Astrocyte (in vitro differentiated cells and primary cell): Measurements from ENCODE around the gene LRP11. TPM values are rescaled to one million over a fixed set of nuclear protein-coding genes. Genes with fewer than 3 reads are reported as not detected.
"Not testable (repeated sequence)": the region's sequence is repeated elsewhere in the genome, so short reads cannot be mapped to it uniquely, and the experiment has no call there.

Experiments
- DNase-seq: peaks from one replicate; pipeline ENCODE4 v3.0.0-alpha.2; 2010; ENCODE audit warnings: low read depth
- FAIRE-seq: peaks from 2 replicates; lab custom pipeline; 2011; peaks lifted over from hg19 to GRCh38; lab: Jason Lieb, UNC
- H2AFZ ChIP-seq: 2 replicates; pipeline ENCODE4 v1.6.0; 2012; ENCODE audit warnings: low read depth, low read length, inconsistent platforms
- H3K27ac ChIP-seq: 2 replicates; pipeline ENCODE4 v1.5.1; 2011; ENCODE audit warnings: low read depth, low read length, inconsistent platforms
- H3K27me3 ChIP-seq: 2 replicates; pipeline ENCODE4 v1.6.0; 2011; ENCODE audit warnings: low read length, inconsistent platforms; ENCODE audit not compliant: insufficient read depth
- H3K36me3 ChIP-seq: 2 replicates; pipeline ENCODE4 v1.5.1; 2011; ENCODE audit warnings: low read length, inconsistent platforms; ENCODE audit not compliant: insufficient read depth
- H3K4me1 ChIP-seq: 2 replicates; pipeline ENCODE4 v1.5.1; 2011; ENCODE audit warnings: low read length, inconsistent platforms; ENCODE audit not compliant: insufficient read depth
- H3K4me2 ChIP-seq: 2 replicates; pipeline ENCODE4 v1.6.0; 2012; ENCODE audit warnings: low read length, inconsistent platforms
- H3K4me3 ChIP-seq: 2 replicates; pipeline ENCODE4 v1.5.1; 2011; ENCODE audit warnings: low read depth, mild to moderate bottlenecking, low read length, inconsistent platforms; ENCODE audit not compliant: insufficient read depth
- H3K79me2 ChIP-seq: 2 replicates; pipeline ENCODE4 v1.6.0; 2012; ENCODE audit warnings: mild to moderate bottlenecking, low read length, inconsistent platforms; ENCODE audit not compliant: insufficient read depth
- H3K9ac ChIP-seq: 2 replicates; pipeline ENCODE4 v1.6.0; 2012; ENCODE audit warnings: mild to moderate bottlenecking, low read length, inconsistent platforms
- H3K9me3 ChIP-seq: 2 replicates; pipeline ENCODE4 v1.5.1; 2012; ENCODE audit warnings: low read depth, mild to moderate bottlenecking, low read length, inconsistent platforms; ENCODE audit not compliant: insufficient read depth
- H4K20me1 ChIP-seq: 2 replicates; pipeline ENCODE4 v1.6.0; 2012; ENCODE audit warnings: low read length, inconsistent platforms; ENCODE audit not compliant: insufficient read depth
- H3K27ac Mint-ChIP-seq: one replicate; pipeline ENCODE4 v1.8.0; 2021; ENCODE audit warnings: mild to moderate bottlenecking, mixed read lengths; ENCODE audit not compliant: unreplicated experiment
- H3K27me3 Mint-ChIP-seq: one replicate; pipeline ENCODE4 v1.8.0; 2021; ENCODE audit warnings: low read depth, mixed read lengths; ENCODE audit not compliant: unreplicated experiment
- H3K36me3 Mint-ChIP-seq: one replicate; pipeline ENCODE4 v1.8.0; 2021; ENCODE audit warnings: low read depth, mixed read lengths; ENCODE audit not compliant: unreplicated experiment
- H3K4me1 Mint-ChIP-seq: one replicate; pipeline ENCODE4 v1.8.0; 2021; ENCODE audit warnings: low read depth, mixed read lengths; ENCODE audit not compliant: unreplicated experiment
- H3K4me3 Mint-ChIP-seq: one replicate; pipeline ENCODE4 v1.8.0; 2021; ENCODE audit warnings: mild to moderate bottlenecking, moderate library complexity, mixed read lengths; ENCODE audit not compliant: unreplicated experiment
- H3K9me3 Mint-ChIP-seq: one replicate; pipeline ENCODE4 v1.8.0; 2021; ENCODE audit warnings: mild to moderate bottlenecking, mixed read lengths; ENCODE audit not compliant: unreplicated experiment
- CTCF ChIP-seq: IDR thresholded peaks from 2 replicates; pipeline ENCODE4 v1.5.1; 2011; ENCODE audit warnings: low read depth, mild to moderate bottlenecking, inconsistent platforms, low read length, moderate library complexity; ENCODE audit not compliant: insufficient read depth
- EZH2 ChIP-seq: IDR thresholded peaks from 2 replicates; pipeline ENCODE4 v1.6.1; 2012; ENCODE audit warnings: mild to moderate bottlenecking, low read length, inconsistent platforms; ENCODE audit not compliant: insufficient read depth
- total RNA-seq: library from RNA; stranded (reverse); gene quantifications from 2 replicates; pipeline ENCODE4 v1.2.1, GENCODE V29; 2021

Gene LRP11
- total RNA-seq, 1 donor from 2014 or later, result 24.2 TPM

- Mint-ChIP-seq H3K27me3 (peaks cover 59% of the 10 kb centered on the region), H3K9me3 (peaks cover 11% of the 10 kb centered on the region), H3K4me3 (no peak overlapping the region), H3K27ac (no peak overlapping the region), H3K4me1 (no peaks in the 10 kb centered on the region), H3K36me3 (no peaks in the 10 kb centered on the region)
- DNase-seq, result no peak
- H3K4me1 ChIP-seq, result no peaks in the 10 kb centered on the region
- TF ChIP-seq EZH2, result no peak
- TF ChIP-seq CTCF, result no peak
- no peak for FAIRE-seq
- no peaks in the 10 kb centered on the region for H3K36me3 ChIP-seq
- H3K79me2 ChIP-seq, result no peaks in the 10 kb centered on the region
- no peak overlapping the region for H3K4me3 ChIP-seq
- peaks cover 10% of the 10 kb centered on the region for H3K9me3 ChIP-seq
- H2AFZ ChIP-seq, result no peak overlapping the region
- H4K20me1 ChIP-seq, result no peaks in the 10 kb centered on the region
- H3K4me2 ChIP-seq, result no peak overlapping the region
- no peaks in the 10 kb centered on the region for H3K27me3 ChIP-seq
- no peak overlapping the region for H3K27ac ChIP-seq
- no peak overlapping the region for H3K9ac ChIP-seq
These were observed 45.7 kb upstream of the LRP11 start for GRCh38 chr6:149909701-149910470.

- not testable (repeated sequence) for H3K9ac ChIP-seq, H3K36me3 ChIP-seq, H4K20me1 ChIP-seq, H3K36me3 Mint-ChIP-seq, H3K4me3 Mint-ChIP-seq, H3K27me3 ChIP-seq, H3K4me2 ChIP-seq, H3K27ac ChIP-seq, H3K79me2 ChIP-seq, H3K4me1 Mint-ChIP-seq, H3K27ac Mint-ChIP-seq, H3K4me3 ChIP-seq, H2AFZ ChIP-seq, DNase-seq, FAIRE-seq, H3K4me1 ChIP-seq
- Mint-ChIP-seq H3K27me3 (peaks cover 60% of the 10 kb centered on the region), H3K9me3 (peaks cover 12% of the 10 kb centered on the region)
- peaks cover 10% of the 10 kb centered on the region for H3K9me3 ChIP-seq
These were observed 44.3 kb upstream of the LRP11 start for GRCh38 chr6:149908480-149908879.

GRCh38 chr6:149907317-149907716 lies 43.2 kb upstream of the LRP11 start:
- Mint-ChIP-seq H3K9me3 (peaks cover 12% of the 10 kb centered on the region), H3K36me3 (no peaks in the 10 kb centered on the region), H3K4me3 (no peak overlapping the region), H3K27me3 (peaks cover 59% of the 10 kb centered on the region), H3K27ac (no peak overlapping the region), H3K4me1 (no peaks in the 10 kb centered on the region)
- TF ChIP-seq EZH2 (no peak), CTCF (no peak)
- no peak overlapping the region for H3K4me3 ChIP-seq
- H2AFZ ChIP-seq, result no peak overlapping the region
- H3K4me1 ChIP-seq, result no peaks in the 10 kb centered on the region
- no peak overlapping the region for H3K27ac ChIP-seq
- no peaks in the 10 kb centered on the region for H3K27me3 ChIP-seq
- H3K9me3 ChIP-seq, result peaks cover 10% of the 10 kb centered on the region
- H3K79me2 ChIP-seq, result no peaks in the 10 kb centered on the region
- no peak overlapping the region for H3K9ac ChIP-seq
- H3K36me3 ChIP-seq, result no peaks in the 10 kb centered on the region
- H4K20me1 ChIP-seq, result no peaks in the 10 kb centered on the region
- H3K4me2 ChIP-seq, result no peak overlapping the region
- no peak for FAIRE-seq
- no peak for DNase-seq
